ENCODE results near the gene ANKRD40CL. TPM values are rescaled to one million over a fixed set of nuclear protein-coding genes. Genes with fewer than 3 reads are reported as not detected.
"Not testable (repeated sequence)": the region's sequence is repeated elsewhere in the genome, so short reads cannot be mapped to it uniquely, and the experiment has no call there.

ANKRD40CL gene
- total RNA-seq: not detected
- long read RNA-seq: 0 reads

- DNase-seq (ENCODE audit: low spot score): no peak
- intact Hi-C loops (cut with DNase I): no loop called here
These were observed at the start of gene ANKRD40CL for GRCh38 chr17:50767446-50767845. ANKRD40CL (minus strand) TSS chr17:50767518; CDS start chr17:50766913, 605 bp downstream.

GRCh38 chr17:50816271-50816670, 49.0 kb upstream of the ANKRD40CL start:
- no peak for DNase-seq (ENCODE audit: low spot score)
- intact Hi-C loops (cut with DNase I): no loop called here

GRCh38 chr17:50815400-50815799, 48.1 kb upstream of the ANKRD40CL start:
- intact Hi-C loops (cut with DNase I): no loop called here
- no peak for DNase-seq (ENCODE audit: low spot score)

GRCh38 chr17:50813583-50813982, 46.3 kb upstream of the ANKRD40CL start:
- intact Hi-C loops (cut with DNase I): no loop called here
- no peak for DNase-seq (ENCODE audit: low spot score)

GRCh38 chr17:50808888-50809287, 41.6 kb upstream of the ANKRD40CL start:
- intact Hi-C loops (cut with DNase I): no loop called here
- DNase-seq (ENCODE audit: low spot score): no peak

- intact Hi-C loops (cut with DNase I): no loop called here
- DNase-seq (ENCODE audit: low spot score): no peak
These were observed 41.1 kb upstream of the ANKRD40CL start for GRCh38 chr17:50808413-50808812.

- intact Hi-C loops (cut with DNase I): no loop called here
- DNase-seq (ENCODE audit: low spot score): no peak
These were observed 40.4 kb upstream of the ANKRD40CL start for GRCh38 chr17:50807675-50808074.

GRCh38 chr17:50807009-50807408, 39.7 kb upstream of the ANKRD40CL start:
- DNase-seq (ENCODE audit: low spot score): no peak
- intact Hi-C loops (cut with DNase I): no loop called here

GRCh38 chr17:50806141-50806643, 38.9 kb upstream of the ANKRD40CL start:
- intact Hi-C loops (cut with DNase I): no loop called here
- DNase-seq (ENCODE audit: low spot score): no peak

- DNase-seq (ENCODE audit: low spot score): no peak
- intact Hi-C loops (cut with DNase I): no loop called here
These were observed 38.2 kb upstream of the ANKRD40CL start for GRCh38 chr17:50805486-50805885.

GRCh38 chr17:50804749-50805475, 37.6 kb upstream of the ANKRD40CL start:
- DNase-seq (ENCODE audit: low spot score); intact Hi-C loops (cut with DNase I): not testable (repeated sequence)

GRCh38 chr17:50803676-50804075, 36.4 kb upstream of the ANKRD40CL start:
- no peak for DNase-seq (ENCODE audit: low spot score)

GRCh38 chr17:50802609-50803571, 35.6 kb upstream of the ANKRD40CL start:
- intact Hi-C loops (cut with DNase I): no loop called here

More at GRCh38 chr17:50803676-50804075, 36.4 kb upstream of the ANKRD40CL start:
- intact Hi-C loops (cut with DNase I): no loop called here

GRCh38 chr17:50800196-50800700, 32.9 kb upstream of the ANKRD40CL start:
- DNase-seq (ENCODE audit: low spot score): no peak
- intact Hi-C loops (cut with DNase I): no loop called here

More at GRCh38 chr17:50802609-50803571, 35.6 kb upstream of the ANKRD40CL start:
- no peak for DNase-seq (ENCODE audit: low spot score)

GRCh38 chr17:50799582-50799981, 32.3 kb upstream of the ANKRD40CL start:
- DNase-seq (ENCODE audit: low spot score): no peak
- intact Hi-C loops (cut with DNase I): no loop called here

- intact Hi-C loops (cut with DNase I): no loop called here
- DNase-seq (ENCODE audit: low spot score): no peak
These were observed 31.3 kb upstream of the ANKRD40CL start for GRCh38 chr17:50798424-50799288.

GRCh38 chr17:50797135-50797810, 30.0 kb upstream of the ANKRD40CL start:
- no peak for DNase-seq (ENCODE audit: low spot score)
- intact Hi-C loops (cut with DNase I): no loop called here

- DNase-seq (ENCODE audit: low spot score): no peak
- intact Hi-C loops (cut with DNase I): no loop called here
These were observed 27.0 kb upstream of the ANKRD40CL start for GRCh38 chr17:50794361-50794760.

- DNase-seq (ENCODE audit: low spot score): no peak
- intact Hi-C loops (cut with DNase I): no loop called here
These were observed 25.7 kb upstream of the ANKRD40CL start for GRCh38 chr17:50793007-50793406.
